Tibial nerve (tissue), 4 donors: ENCODE results near the gene ZDHHC1.

Source experiments
- CTCF ChIP-seq, 5 experiments: fragments of 200-600 bp in 3 of 5; fragments of 450-650 bp in 2 of 5; sonication (generic) in 3 of 5; IDR thresholded peaks; one replicate each; pipeline ENCODE4 v1.5.1; 2016 to 2019; ENCODE audit warnings: antibody characterized with exemption in 5 of 5, mild to moderate bottlenecking in 3 of 5, moderate library complexity in 2 of 5
- EP300 ChIP-seq, 2 donors: sonication (generic); formaldehyde crosslinking; IDR thresholded peaks; one replicate each; pipeline ENCODE4 v1.6.1; 2017; ENCODE audit warnings: antibody characterized with exemption in 2 of 2, mild to moderate bottlenecking in 1 of 2
- POLR2A ChIP-seq, 2 donors: fragments of 450-650 bp; IDR thresholded peaks; one replicate each; pipeline ENCODE4 v1.6.1; 2017; ENCODE audit warnings: antibody characterized with exemption in 2 of 2, mild to moderate bottlenecking in 2 of 2, moderate library complexity in 2 of 2

GRCh38 chr16:67397812-67398545 lies 18.3 kb downstream of the ZDHHC1 start:
- TF ChIP-seq CTCF (IDR thresholded peaks at IDR 0.05) (no peak), EP300 (IDR thresholded peaks at IDR 0.05) (no peak), POLR2A (IDR thresholded peaks at IDR 0.05) (no peak)
